Liver (tissue), 9 donors: Measurements from ENCODE around the gene KIRREL3. TPM values are rescaled to one million over a fixed set of nuclear protein-coding genes. Genes with fewer than 3 reads are reported as not detected.

Experiments used
- DNase-seq: peaks from one replicate; pipeline ENCODE4 v3.0.0-alpha.2; 2017; ENCODE audit warnings: low spot score
- H3K27ac ChIP-seq, 2 donors: one replicate each; pipeline ENCODE4 v1.7.0; 2013; ENCODE audit warnings: inconsistent platforms in 2 of 2, low read length in 2 of 2, control low read depth in 1 of 2, low read depth in 1 of 2, mild to moderate bottlenecking in 1 of 2
- H3K27me3 ChIP-seq, 4 donors: one replicate each; pipeline versions ENCODE4 v1.6.1 to v1.7.0; 2013; ENCODE audit warnings: low read length in 3 of 4, inconsistent platforms in 1 of 4, mild to moderate bottlenecking in 1 of 4, moderate library complexity in 1 of 4; ENCODE audit not compliant: control insufficient read depth in 4 of 4, insufficient read depth in 4 of 4
- H3K36me3 ChIP-seq, 4 donors: one replicate each; pipeline versions ENCODE4 v1.6.1 to v1.7.0; 2013; ENCODE audit warnings: low read length in 3 of 4, mild to moderate bottlenecking in 3 of 4, low read depth in 1 of 4, moderate library complexity in 1 of 4; ENCODE audit not compliant: control insufficient read depth in 4 of 4, insufficient read depth in 3 of 4
- H3K4me1 ChIP-seq, 4 donors: one replicate each; pipeline versions ENCODE4 v1.6.1 to v1.7.0; 2013; ENCODE audit warnings: low read length in 3 of 4, mild to moderate bottlenecking in 3 of 4, moderate library complexity in 1 of 4; ENCODE audit not compliant: control insufficient read depth in 4 of 4, insufficient read depth in 4 of 4
- H3K4me3 ChIP-seq, 3 donors: one replicate each; pipeline versions ENCODE4 v1.6.1 to v1.7.0; 2013; ENCODE audit warnings: low read length in 3 of 3, control low read depth in 1 of 3, low read depth in 1 of 3, mild to moderate bottlenecking in 1 of 3
- H3K9ac ChIP-seq, 2 donors: one replicate each; pipeline ENCODE4 v1.7.0; 2013; ENCODE audit warnings: low read length in 2 of 2, mild to moderate bottlenecking in 2 of 2, moderate library complexity in 2 of 2, control low read depth in 1 of 2, low read depth in 1 of 2
- H3K9me3 ChIP-seq, 4 donors: one replicate each; pipeline versions ENCODE4 v1.6.1 to v1.7.0; 2013; ENCODE audit warnings: low read length in 3 of 4; ENCODE audit not compliant: control insufficient read depth in 4 of 4
- FOXA1 ChIP-seq: IDR thresholded peaks from 2 replicates; pipeline ENCODE4 v1.6.1; 2016; ENCODE audit warnings: antibody characterized with exemption
- GABPA ChIP-seq, 2 donors: IDR thresholded peaks in 1 of 2; conservative IDR thresholded peaks in 1 of 2; 2 replicates each; pipeline ENCODE4 v1.6.1; 2016; ENCODE audit warnings: antibody characterized with exemption in 2 of 2, mild to moderate bottlenecking in 1 of 2, moderate library complexity in 1 of 2
- HNF4A ChIP-seq, 2 donors: conservative IDR thresholded peaks; 2 replicates each; pipeline ENCODE4 v1.6.1; 2016; ENCODE audit warnings: antibody characterized with exemption in 2 of 2, mild to moderate bottlenecking in 2 of 2
- NR2F2 ChIP-seq: IDR thresholded peaks from 2 replicates; pipeline ENCODE4 v1.6.1; 2016; ENCODE audit warnings: antibody characterized with exemption
- REST ChIP-seq: IDR thresholded peaks from 2 replicates; pipeline ENCODE4 v1.6.1; 2016; ENCODE audit warnings: antibody characterized with exemption, mild to moderate bottlenecking
- RXRA ChIP-seq, 2 donors: IDR thresholded peaks; 2 replicates each; pipeline ENCODE4 v1.6.1; 2017 to 2018; ENCODE audit warnings: antibody characterized with exemption in 2 of 2, mild to moderate bottlenecking in 1 of 2
- ZBTB33 ChIP-seq: IDR thresholded peaks from 2 replicates; pipeline ENCODE4 v1.6.1; 2016; ENCODE audit warnings: antibody characterized with exemption
- WGBS: extraction: QIAGEN DNeasy Blood & Tissue Kit; methylation state at CpG from one replicate; pipeline ENCODE4 v1.1.7; 2013; 5-methylcytosine and 5-hydroxymethylcytosine counted together
- polyA plus RNA-seq, 2 donors: library from polyadenylated mRNA; stranded (reverse) in 1 of 2; unstranded in 1 of 2; fragments of 200-250 nt in 1 of 2; fragments of >200 nt in 1 of 2; fragmentation: Nextera tagmentation in 1 of 2; extraction: Ambion mirVana in 1 of 2; gene quantifications; one replicate each; pipeline versions ENCODE4 v1.2.1 to v1.2.3, GENCODE V29; 2013 to 2015
- total RNA-seq, 2 donors: library from RNA; depleted of rRNA; stranded (reverse); fragments of >200 nt; gene quantifications; one replicate each; pipeline ENCODE4 v1.2.3, GENCODE V29; 2014
- TF ChIP-seq, protein P1 (sequence below): fragments of 150-350 bp; IDR thresholded peaks from 2 replicates; pipeline ENCODE4 v1.5.1; 2017; ENCODE audit warnings: improper control_type of control experiment, low read depth, low read length; ENCODE audit not compliant: missing input control
- TF ChIP-seq, protein P2 (sequence below): IDR thresholded peaks from 2 replicates; pipeline ENCODE4 v1.6.1; 2016; ENCODE audit warnings: antibody characterized with exemption
- donor health status: healthy.
- donor health status: healthy.
- donor health status: healthy.
- donor health status: healthy.
- donor health status: healthy.

The KIRREL3 gene
- total and polyA plus RNA-seq, 4 donors = 0.03 to 0.29 (median 0.08) TPM; not detected in 1

DNA sequence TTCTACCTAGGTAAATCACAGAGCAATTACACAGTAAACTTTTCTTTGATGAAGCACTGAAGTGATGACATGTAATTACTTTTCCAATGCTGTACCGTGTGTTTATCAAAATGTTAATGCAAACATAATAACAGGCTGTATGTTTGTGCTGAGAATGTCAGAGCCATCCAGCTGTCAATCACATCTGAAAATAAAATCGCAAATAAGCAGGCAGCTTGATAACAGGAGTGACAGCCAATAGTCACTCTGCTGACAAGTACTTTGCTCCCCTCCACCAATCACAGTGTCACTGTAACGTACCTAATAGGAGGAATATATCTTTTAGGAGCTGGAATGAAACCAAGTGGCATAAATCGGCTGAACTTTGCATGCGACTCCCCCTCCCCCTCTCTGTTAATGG is 119.7 kb downstream of the KIRREL3 start:
- H3K9me3 ChIP-seq = no peaks in the 10 kb centered on the region
- TF ChIP-seq NR2F2 (no peak), REST (no peak), FOXA1 (no peak), GABPA (IDR thresholded peaks at IDR 0.05 in 1 of 2, conservative IDR thresholded peaks at IDR 0.05 in 1 of 2) (no peak)
- TF ChIP-seq, protein P1, sequence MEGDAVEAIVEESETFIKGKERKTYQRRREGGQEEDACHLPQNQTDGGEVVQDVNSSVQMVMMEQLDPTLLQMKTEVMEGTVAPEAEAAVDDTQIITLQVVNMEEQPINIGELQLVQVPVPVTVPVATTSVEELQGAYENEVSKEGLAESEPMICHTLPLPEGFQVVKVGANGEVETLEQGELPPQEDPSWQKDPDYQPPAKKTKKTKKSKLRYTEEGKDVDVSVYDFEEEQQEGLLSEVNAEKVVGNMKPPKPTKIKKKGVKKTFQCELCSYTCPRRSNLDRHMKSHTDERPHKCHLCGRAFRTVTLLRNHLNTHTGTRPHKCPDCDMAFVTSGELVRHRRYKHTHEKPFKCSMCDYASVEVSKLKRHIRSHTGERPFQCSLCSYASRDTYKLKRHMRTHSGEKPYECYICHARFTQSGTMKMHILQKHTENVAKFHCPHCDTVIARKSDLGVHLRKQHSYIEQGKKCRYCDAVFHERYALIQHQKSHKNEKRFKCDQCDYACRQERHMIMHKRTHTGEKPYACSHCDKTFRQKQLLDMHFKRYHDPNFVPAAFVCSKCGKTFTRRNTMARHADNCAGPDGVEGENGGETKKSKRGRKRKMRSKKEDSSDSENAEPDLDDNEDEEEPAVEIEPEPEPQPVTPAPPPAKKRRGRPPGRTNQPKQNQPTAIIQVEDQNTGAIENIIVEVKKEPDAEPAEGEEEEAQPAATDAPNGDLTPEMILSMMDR = no peak
- TF ChIP-seq, protein P2, sequence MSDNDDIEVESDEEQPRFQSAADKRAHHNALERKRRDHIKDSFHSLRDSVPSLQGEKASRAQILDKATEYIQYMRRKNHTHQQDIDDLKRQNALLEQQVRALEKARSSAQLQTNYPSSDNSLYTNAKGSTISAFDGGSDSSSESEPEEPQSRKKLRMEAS = no peak
- DNase-seq = no peak
- no peak overlapping the region for H3K27ac ChIP-seq
- no peak overlapping the region for H3K4me3 ChIP-seq
- no peaks in the 10 kb centered on the region for H3K4me1 ChIP-seq
- 64% methylated on average over 5 of the region's 5 CpGs for WGBS
- H3K27me3 ChIP-seq = peaks cover 0 to 3% (median 0%) of the 10 kb centered on the region in 4 donors
- no peak overlapping the region for H3K9ac ChIP-seq
- no peaks in the 10 kb centered on the region for H3K36me3 ChIP-seq

GRCh38 chr11:126879516-126879915 is 121.1 kb downstream of the KIRREL3 start:
- DNase-seq = no peak
- Histone ChIP-seq H3K4me3 (no peak overlapping the region), H3K9ac (no peak overlapping the region), H3K9me3 (no peaks in the 10 kb centered on the region), H3K27me3 (peaks cover 0 to 3% (median 0%) of the 10 kb centered on the region in 4 donors), H3K27ac (no peak overlapping the region), H3K4me1 (no peaks in the 10 kb centered on the region), H3K36me3 (no peaks in the 10 kb centered on the region)
- TF ChIP-seq, protein P2 = no peak
- TF ChIP-seq RXRA (IDR thresholded peaks at IDR 0.05) (no peak), ZBTB33 (no peak), HNF4A (conservative IDR thresholded peaks at IDR 0.05) (no peak)
